Measurements from ENCODE around the gene MAIP1.
A peak's percentile ranks its signal among the peaks of the same experiment; 100 is the strongest.

MAIP1 gene

DNA sequence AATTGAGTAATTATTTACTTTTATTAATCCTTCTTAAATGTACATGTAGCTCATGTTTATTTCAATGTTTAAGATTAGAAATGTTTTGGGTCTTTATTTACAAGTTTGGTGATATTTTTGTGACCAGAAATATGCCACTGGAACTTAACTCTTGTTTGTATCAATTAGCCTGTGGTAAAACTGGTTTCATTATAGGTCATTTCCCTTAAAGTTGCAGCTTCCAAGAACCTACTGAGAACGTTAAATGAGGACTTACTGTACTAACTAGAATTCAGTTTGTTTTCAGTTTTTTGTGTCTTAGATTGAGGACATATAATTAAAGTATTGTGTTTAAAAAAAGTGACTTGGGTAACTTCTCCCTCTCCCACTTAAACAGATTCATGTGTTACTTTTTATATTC lies 4.4 kb upstream of the MAIP1 start:
- H3K36me3 ChIP-seq (ENCODE audit: control insufficient read depth in 1 of 2, insufficient read depth in 2 of 2, low read length in 2 of 2) = peaks cover 15 to 28% of the 10 kb centered on the region in 2 donors
- H3K27ac ChIP-seq (ENCODE audit: low read length) = no peak overlapping the region
- H3K9me3 ChIP-seq (ENCODE audit: control insufficient read depth in 1 of 2, low read length in 2 of 2) = no peaks in the 10 kb centered on the region
- H3K4me1 ChIP-seq (ENCODE audit: control insufficient read depth in 1 of 2, insufficient read depth in 2 of 2, low read length in 2 of 2) = peaks cover 0 to 15% of the 10 kb centered on the region in 2 donors
- no peaks in the 10 kb centered on the region for H3K27me3 ChIP-seq (ENCODE audit: low read depth, low read length)
- no peak overlapping the region for H3K4me3 ChIP-seq (ENCODE audit: low read depth in 1 of 2, low read length in 2 of 2)

GRCh38 chr2:199955007-199955338 lies 409 bp upstream of the MAIP1 start:
- Histone ChIP-seq H3K27me3 (ENCODE audit: low read depth, low read length) (no peaks in the 10 kb centered on the region), H3K4me3 (ENCODE audit: low read depth in 1 of 2, low read length in 2 of 2) (peak overlapping the region; percentile 89 to 100), H3K9me3 (ENCODE audit: control insufficient read depth in 1 of 2, low read length in 2 of 2) (no peaks in the 10 kb centered on the region), H3K4me1 (ENCODE audit: control insufficient read depth in 1 of 2, insufficient read depth in 2 of 2, low read length in 2 of 2) (peaks cover 9 to 36% of the 10 kb centered on the region in 2 donors), H3K27ac (ENCODE audit: low read length) (peak overlapping the region; percentile 86), H3K36me3 (ENCODE audit: control insufficient read depth in 1 of 2, insufficient read depth in 2 of 2, low read length in 2 of 2) (peaks cover 11 to 12% of the 10 kb centered on the region in 2 donors)

DNA sequence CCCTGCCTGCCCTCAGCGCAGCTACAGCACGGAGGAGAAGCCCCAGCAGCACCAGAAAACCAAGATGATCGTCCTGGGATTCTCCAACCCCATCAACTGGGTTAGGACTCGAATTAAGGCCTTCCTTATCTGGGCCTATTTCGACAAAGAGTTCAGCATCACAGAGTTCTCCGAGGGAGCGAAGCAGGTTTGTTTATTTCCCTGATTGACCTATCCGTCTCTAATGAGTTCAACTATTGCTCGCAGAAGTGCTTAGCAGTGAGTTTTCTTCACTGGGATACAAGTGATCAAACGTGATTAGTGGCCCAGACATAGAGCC lies 639 bp downstream of the MAIP1 start:
- Histone ChIP-seq H3K27ac (ENCODE audit: low read length) (peak overlapping the region; percentile 86), H3K9me3 (ENCODE audit: control insufficient read depth in 1 of 2, low read length in 2 of 2) (no peaks in the 10 kb centered on the region), H3K4me1 (ENCODE audit: control insufficient read depth in 1 of 2, insufficient read depth in 2 of 2, low read length in 2 of 2) (peaks cover 9 to 36% of the 10 kb centered on the region in 2 donors), H3K36me3 (ENCODE audit: control insufficient read depth in 1 of 2, insufficient read depth in 2 of 2, low read length in 2 of 2) (peaks cover 13 to 20% of the 10 kb centered on the region in 2 donors), H3K4me3 (ENCODE audit: low read depth in 1 of 2, low read length in 2 of 2) (peak overlapping the region; percentile 89 to 100), H3K27me3 (ENCODE audit: low read depth, low read length) (no peaks in the 10 kb centered on the region)

DNA sequence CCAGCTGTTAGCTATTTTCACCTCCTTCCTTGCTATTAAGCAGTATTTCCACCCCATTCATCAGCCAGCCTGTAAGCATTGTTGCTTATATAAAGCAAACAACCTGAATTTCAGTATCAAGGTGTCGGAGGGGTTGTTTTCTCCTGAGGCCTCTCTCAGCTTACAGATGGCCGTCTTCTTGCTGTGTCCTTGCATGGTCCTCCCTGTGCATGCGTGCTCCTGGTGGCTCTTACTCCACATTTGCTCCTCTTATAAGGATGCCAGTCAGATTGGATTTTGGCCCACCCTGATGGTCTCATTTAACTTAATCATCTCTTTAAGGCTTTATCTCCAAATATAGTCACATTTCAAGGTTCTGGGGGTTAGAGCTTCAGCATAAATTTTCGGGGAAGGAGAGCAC lies 2.6 kb downstream of the MAIP1 start:
- Histone ChIP-seq H3K9me3 (ENCODE audit: control insufficient read depth in 1 of 2, low read length in 2 of 2) (no peaks in the 10 kb centered on the region), H3K36me3 (ENCODE audit: control insufficient read depth in 1 of 2, insufficient read depth in 2 of 2, low read length in 2 of 2) (peaks cover 25 to 36% of the 10 kb centered on the region in 2 donors), H3K27ac (ENCODE audit: low read length) (no peak overlapping the region), H3K4me3 (ENCODE audit: low read depth in 1 of 2, low read length in 2 of 2) (no peak overlapping the region), H3K4me1 (ENCODE audit: control insufficient read depth in 1 of 2, insufficient read depth in 2 of 2, low read length in 2 of 2) (peaks cover 9 to 36% of the 10 kb centered on the region in 2 donors), H3K27me3 (ENCODE audit: low read depth, low read length) (no peaks in the 10 kb centered on the region)

DNA sequence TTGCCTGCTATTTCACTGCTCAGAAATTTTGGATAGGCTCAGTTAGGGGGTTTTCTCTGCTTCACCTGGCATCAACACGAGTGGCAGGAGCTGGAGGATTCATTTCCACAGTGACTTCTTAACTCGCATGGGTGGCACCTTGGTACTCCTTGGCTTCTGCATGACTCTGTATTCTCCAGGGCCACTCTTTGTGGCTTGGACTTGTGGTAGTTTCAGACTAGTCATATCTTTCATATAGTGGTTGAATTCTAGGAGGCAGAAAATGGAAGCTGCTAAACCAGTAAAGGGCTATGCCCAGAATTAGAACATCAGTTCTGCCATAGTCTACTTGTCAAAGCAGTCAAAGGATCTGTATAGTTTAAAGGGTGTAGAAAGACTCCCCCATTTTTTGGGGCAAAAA lies 6.8 kb downstream of the MAIP1 start:
- H3K4me3 ChIP-seq (ENCODE audit: low read depth in 1 of 2, low read length in 2 of 2) = no peak overlapping the region
- no peak overlapping the region for H3K27ac ChIP-seq (ENCODE audit: low read length)
- peaks cover 37 to 59% of the 10 kb centered on the region in 2 donors for H3K36me3 ChIP-seq (ENCODE audit: control insufficient read depth in 1 of 2, insufficient read depth in 2 of 2, low read length in 2 of 2)
- no peaks in the 10 kb centered on the region for H3K27me3 ChIP-seq (ENCODE audit: low read depth, low read length)
- peaks cover 0 to 10% of the 10 kb centered on the region in 2 donors for H3K4me1 ChIP-seq (ENCODE audit: control insufficient read depth in 1 of 2, insufficient read depth in 2 of 2, low read length in 2 of 2)
- H3K9me3 ChIP-seq (ENCODE audit: control insufficient read depth in 1 of 2, low read length in 2 of 2) = no peaks in the 10 kb centered on the region

DNA sequence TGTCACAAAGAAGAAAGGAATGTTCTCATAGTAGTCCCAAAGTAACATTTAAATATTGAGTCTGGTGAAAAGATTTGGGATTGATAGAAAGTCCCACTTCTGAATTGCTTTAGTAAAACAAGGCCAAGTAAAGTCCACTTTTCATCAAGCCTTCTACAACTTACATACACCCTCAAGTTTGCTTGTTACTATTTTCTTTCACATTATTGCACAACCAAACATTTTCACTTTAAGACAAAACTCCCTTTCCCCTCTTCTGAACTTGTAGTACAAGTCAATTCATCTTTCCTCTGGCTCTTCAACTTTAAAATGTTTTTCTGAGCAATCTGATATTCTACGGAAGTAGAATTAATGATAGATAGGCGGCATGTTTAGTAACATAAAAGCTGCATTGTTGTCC lies 11.0 kb downstream of the MAIP1 start:
- Histone ChIP-seq H3K9me3 (ENCODE audit: control insufficient read depth in 1 of 2, low read length in 2 of 2) (no peaks in the 10 kb centered on the region), H3K4me3 (ENCODE audit: low read depth in 1 of 2, low read length in 2 of 2) (no peak overlapping the region), H3K36me3 (ENCODE audit: control insufficient read depth in 1 of 2, insufficient read depth in 2 of 2, low read length in 2 of 2) (peaks cover 24 to 40% of the 10 kb centered on the region in 2 donors), H3K27me3 (ENCODE audit: low read depth, low read length) (no peaks in the 10 kb centered on the region), H3K4me1 (ENCODE audit: control insufficient read depth in 1 of 2, insufficient read depth in 2 of 2, low read length in 2 of 2) (no peaks in the 10 kb centered on the region), H3K27ac (ENCODE audit: low read length) (no peak overlapping the region)

GRCh38 chr2:199966976-199967375 lies 11.6 kb downstream of the MAIP1 start:
- H3K4me1 ChIP-seq (ENCODE audit: control insufficient read depth in 1 of 2, insufficient read depth in 2 of 2, low read length in 2 of 2) = no peaks in the 10 kb centered on the region
- no peaks in the 10 kb centered on the region for H3K9me3 ChIP-seq (ENCODE audit: control insufficient read depth in 1 of 2, low read length in 2 of 2)
- H3K27me3 ChIP-seq (ENCODE audit: low read depth, low read length) = no peaks in the 10 kb centered on the region
- peaks cover 19 to 34% of the 10 kb centered on the region in 2 donors for H3K36me3 ChIP-seq (ENCODE audit: control insufficient read depth in 1 of 2, insufficient read depth in 2 of 2, low read length in 2 of 2)
- no peak overlapping the region for H3K4me3 ChIP-seq (ENCODE audit: low read depth in 1 of 2, low read length in 2 of 2)
- no peak overlapping the region for H3K27ac ChIP-seq (ENCODE audit: low read length)

DNA sequence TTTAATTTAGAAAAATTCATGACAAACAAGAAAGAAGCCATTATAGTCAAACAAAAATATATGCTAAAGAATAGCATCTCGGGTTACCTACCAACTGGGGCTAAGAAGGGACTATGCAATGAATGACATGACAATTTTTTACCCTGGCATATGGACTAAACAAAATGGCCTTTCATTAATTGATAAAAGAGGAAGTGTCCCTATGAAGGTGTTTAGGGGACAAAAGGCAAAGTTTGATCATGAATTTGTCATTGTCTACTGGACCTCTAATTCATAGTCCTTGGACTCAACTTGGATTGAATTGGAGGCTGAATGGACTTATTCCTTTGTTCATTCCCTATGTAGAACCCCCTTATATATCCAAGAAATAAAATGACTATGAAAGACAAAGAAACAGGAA lies 12.7 kb downstream of the MAIP1 start:
- no peak overlapping the region for H3K4me3 ChIP-seq (ENCODE audit: low read depth in 1 of 2, low read length in 2 of 2)
- no peaks in the 10 kb centered on the region for H3K4me1 ChIP-seq (ENCODE audit: control insufficient read depth in 1 of 2, insufficient read depth in 2 of 2, low read length in 2 of 2)
- peaks cover 11 to 31% of the 10 kb centered on the region in 2 donors for H3K36me3 ChIP-seq (ENCODE audit: control insufficient read depth in 1 of 2, insufficient read depth in 2 of 2, low read length in 2 of 2)
- no peaks in the 10 kb centered on the region for H3K27me3 ChIP-seq (ENCODE audit: low read depth, low read length)
- no peak overlapping the region for H3K27ac ChIP-seq (ENCODE audit: low read length)
- H3K9me3 ChIP-seq (ENCODE audit: control insufficient read depth in 1 of 2, low read length in 2 of 2) = no peaks in the 10 kb centered on the region

DNA sequence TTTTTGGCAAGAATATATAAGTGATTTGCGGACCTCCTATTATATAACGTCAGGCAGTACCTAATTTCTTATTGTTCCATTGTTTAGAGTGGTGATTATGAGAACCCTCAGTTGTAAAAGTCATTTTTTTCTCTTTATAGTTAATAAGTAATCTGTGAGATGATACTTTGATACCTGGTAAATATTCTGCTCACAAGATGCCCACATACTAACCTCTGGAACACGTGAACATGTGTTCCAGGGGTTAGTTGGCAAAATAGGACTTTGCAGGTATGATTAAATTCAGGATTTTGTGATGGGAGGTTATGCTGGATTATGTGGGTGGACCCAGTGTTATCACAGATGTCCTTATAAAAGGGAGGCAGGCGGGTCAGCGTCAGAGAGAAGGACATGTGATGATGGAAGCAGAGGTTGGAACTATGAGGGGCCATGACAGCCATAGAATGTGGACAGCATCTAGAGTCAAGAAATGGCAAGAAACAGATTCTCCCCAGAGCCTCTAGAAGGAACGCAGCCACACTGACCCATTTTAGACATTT lies 16.8 kb downstream of the MAIP1 start:
- Histone ChIP-seq H3K27ac (ENCODE audit: low read length) (no peak overlapping the region), H3K9me3 (ENCODE audit: control insufficient read depth in 1 of 2, low read length in 2 of 2) (no peaks in the 10 kb centered on the region), H3K4me1 (ENCODE audit: control insufficient read depth in 1 of 2, insufficient read depth in 2 of 2, low read length in 2 of 2) (no peaks in the 10 kb centered on the region), H3K27me3 (ENCODE audit: low read depth, low read length) (no peaks in the 10 kb centered on the region), H3K36me3 (ENCODE audit: control insufficient read depth in 1 of 2, insufficient read depth in 2 of 2, low read length in 2 of 2) (peaks cover 0 to 4% of the 10 kb centered on the region in 2 donors), H3K4me3 (ENCODE audit: low read depth in 1 of 2, low read length in 2 of 2) (no peak overlapping the region)

DNA sequence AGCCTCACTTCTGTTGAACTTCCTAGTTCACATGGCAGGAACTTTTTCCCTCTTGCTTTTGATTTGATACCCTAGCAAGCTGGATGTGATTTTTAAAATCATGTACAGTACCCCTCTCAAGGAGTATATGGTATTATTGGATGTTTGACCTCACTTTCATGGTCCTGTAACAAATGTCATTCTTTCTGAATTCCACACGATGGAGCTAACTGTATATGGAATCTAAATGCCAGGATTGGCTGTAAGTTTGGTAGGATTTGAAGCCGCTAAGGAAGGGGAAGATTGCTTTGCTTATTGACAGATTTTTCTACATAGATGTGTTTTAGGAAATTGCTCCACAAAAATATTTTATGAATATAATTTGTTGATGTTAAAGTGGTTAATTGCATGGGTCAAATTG lies 18.3 kb downstream of the MAIP1 start:
- Histone ChIP-seq H3K4me1 (ENCODE audit: control insufficient read depth in 1 of 2, insufficient read depth in 2 of 2, low read length in 2 of 2) (no peaks in the 10 kb centered on the region), H3K27me3 (ENCODE audit: low read depth, low read length) (no peaks in the 10 kb centered on the region), H3K4me3 (ENCODE audit: low read depth in 1 of 2, low read length in 2 of 2) (no peak overlapping the region), H3K36me3 (ENCODE audit: control insufficient read depth in 1 of 2, insufficient read depth in 2 of 2, low read length in 2 of 2) (peaks cover 0 to 4% of the 10 kb centered on the region in 2 donors), H3K9me3 (ENCODE audit: control insufficient read depth in 1 of 2, low read length in 2 of 2) (no peaks in the 10 kb centered on the region), H3K27ac (ENCODE audit: low read length) (no peak overlapping the region)

DNA sequence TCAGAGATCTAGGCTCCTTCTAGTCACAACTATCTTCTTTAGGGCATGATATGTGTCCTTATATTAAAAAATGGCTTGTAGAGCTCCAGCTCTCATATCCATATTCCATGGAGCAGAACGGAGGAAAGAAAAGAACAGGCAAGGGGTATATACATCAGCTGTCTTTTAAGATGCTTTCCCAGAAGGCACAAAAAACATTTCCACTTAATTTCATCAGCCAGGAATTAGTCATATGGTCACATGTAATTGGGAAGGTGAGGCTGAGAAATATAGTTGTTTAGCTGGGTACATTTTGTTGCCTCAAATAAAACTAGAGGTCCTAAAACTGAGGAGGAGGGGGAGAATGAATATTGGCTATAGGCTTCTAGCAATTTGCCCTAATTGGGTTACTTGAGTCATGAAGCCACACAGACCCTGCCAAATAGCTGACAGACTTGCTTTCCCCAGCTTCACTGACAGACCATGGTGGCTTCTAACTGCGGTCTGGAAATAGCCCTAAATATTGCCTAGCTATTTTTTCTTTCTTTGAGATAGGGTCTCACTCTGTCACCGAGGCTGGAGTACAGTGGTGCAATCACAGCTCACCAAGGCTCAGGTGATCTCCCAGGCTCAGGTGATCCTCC lies 20.0 kb downstream of the MAIP1 start:
- H3K4me3 ChIP-seq (ENCODE audit: low read depth in 1 of 2, low read length in 2 of 2) = no peak overlapping the region

DNA sequence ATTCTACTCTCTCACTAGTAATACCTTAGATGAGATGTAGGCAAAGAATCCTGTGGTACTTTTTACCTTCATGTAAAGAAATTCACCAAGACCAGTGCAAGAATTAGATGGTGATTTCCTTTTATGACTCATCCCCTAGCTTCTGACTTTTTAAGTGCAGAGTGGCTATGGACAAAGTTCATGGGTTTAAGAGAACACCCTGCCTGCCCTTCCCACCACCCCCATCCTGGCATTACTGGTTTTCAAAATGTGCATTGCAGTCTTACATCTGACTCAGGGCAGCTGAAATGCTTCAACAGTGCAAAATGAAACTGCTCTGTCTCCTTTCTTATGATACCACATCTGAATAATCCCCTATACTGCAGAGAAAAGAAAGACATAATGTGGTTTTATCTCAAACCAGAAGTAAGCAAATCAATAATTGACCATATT lies 22.6 kb downstream of the MAIP1 start:
- no peaks in the 10 kb centered on the region for H3K4me1 ChIP-seq (ENCODE audit: control insufficient read depth in 1 of 2, insufficient read depth in 2 of 2, low read length in 2 of 2)
- no peaks in the 10 kb centered on the region for H3K9me3 ChIP-seq (ENCODE audit: control insufficient read depth in 1 of 2, low read length in 2 of 2)
- H3K36me3 ChIP-seq (ENCODE audit: control insufficient read depth in 1 of 2, insufficient read depth in 2 of 2, low read length in 2 of 2) = no peaks in the 10 kb centered on the region
- no peak overlapping the region for H3K4me3 ChIP-seq (ENCODE audit: low read depth in 1 of 2, low read length in 2 of 2)
- no peaks in the 10 kb centered on the region for H3K27me3 ChIP-seq (ENCODE audit: low read depth, low read length)
- H3K27ac ChIP-seq (ENCODE audit: low read length) = no peak overlapping the region

More for the DNA sequence above, 20.0 kb downstream of the MAIP1 start:
- Histone ChIP-seq H3K27ac (ENCODE audit: low read length) (no peak overlapping the region), H3K4me1 (ENCODE audit: control insufficient read depth in 1 of 2, insufficient read depth in 2 of 2, low read length in 2 of 2) (no peaks in the 10 kb centered on the region), H3K36me3 (ENCODE audit: control insufficient read depth in 1 of 2, insufficient read depth in 2 of 2, low read length in 2 of 2) (peaks cover 0 to 4% of the 10 kb centered on the region in 2 donors), H3K9me3 (ENCODE audit: control insufficient read depth in 1 of 2, low read length in 2 of 2) (no peaks in the 10 kb centered on the region), H3K27me3 (ENCODE audit: low read depth, low read length) (no peaks in the 10 kb centered on the region)
